ENCODE results near the gene PIM1.

Gene PIM1

GRCh38 chr6:37137201-37138090, 32.5 kb upstream of the PIM1 start:
- DNase-seq (ENCODE audit: low spot score), result peak; percentile 89

DNA sequence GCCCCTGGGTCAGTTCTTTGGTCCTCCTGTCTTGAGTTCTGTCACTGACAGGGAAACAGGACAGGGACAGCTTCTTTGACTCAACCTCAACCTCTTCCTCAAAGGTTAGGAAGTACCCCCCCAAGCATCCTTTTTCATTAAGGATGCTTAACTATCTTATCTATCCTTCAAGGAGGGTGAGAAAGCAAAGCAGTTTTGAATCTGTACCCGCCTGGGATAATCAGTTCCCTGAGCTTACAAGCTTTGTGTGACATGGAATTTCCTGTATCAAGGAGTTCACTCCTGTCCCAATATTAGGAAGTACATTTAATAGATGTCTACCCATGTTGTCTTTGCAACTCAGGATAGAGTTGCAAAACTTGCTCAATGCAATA, 31.1 kb upstream of the PIM1 start:
- DNase-seq (ENCODE audit: low spot score), result no peak

GRCh38 chr6:37139230-37139962, 30.6 kb upstream of the PIM1 start:
- DNase-seq (ENCODE audit: low spot score), result no peak

- no peak for DNase-seq (ENCODE audit: low spot score)
Measured at GRCh38 chr6:37140145-37140544, 29.8 kb upstream of the PIM1 start.

DNA sequence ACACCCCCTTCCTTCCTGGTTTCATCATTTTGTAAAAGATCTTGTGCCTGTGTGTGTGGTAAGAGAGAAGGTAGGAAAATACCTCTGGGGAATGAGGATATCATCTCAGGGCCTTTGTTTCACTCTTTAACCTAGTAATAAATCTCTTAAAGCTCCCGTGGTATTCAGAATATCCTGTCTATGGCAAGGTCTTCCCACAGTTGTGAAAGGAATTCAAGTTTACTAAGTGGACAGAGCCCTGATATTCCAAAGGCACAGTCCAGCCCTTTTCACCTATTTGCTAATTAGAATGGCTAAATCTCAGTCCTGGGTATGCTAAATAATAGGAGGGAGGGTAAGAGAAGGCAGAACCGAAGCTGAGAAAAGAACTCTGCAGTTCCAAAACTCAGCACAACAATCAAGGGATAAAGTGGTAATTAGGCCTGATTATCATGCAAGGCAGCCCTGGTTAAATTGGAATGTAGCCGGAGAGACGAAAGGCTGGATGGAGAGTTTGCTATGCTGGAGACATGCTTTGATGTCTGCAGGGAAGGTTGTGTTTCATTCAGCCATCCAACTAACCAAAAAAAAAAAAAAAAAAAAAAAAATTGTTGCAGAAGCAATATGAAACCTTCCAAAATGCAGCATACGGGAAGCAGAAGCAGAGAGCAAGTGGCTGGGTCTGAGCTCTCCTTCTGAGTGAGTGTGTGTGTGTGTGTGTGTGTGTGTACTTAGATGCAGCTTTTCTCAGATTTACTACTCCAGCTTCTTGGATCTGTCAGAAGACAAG, 28.5 kb upstream of the PIM1 start:
- DNase-seq (ENCODE audit: low spot score), result no peak

GRCh38 chr6:37142050-37142614, 27.8 kb upstream of the PIM1 start:
- no peak for DNase-seq (ENCODE audit: low spot score)

GRCh38 chr6:37143585-37143984, 26.4 kb upstream of the PIM1 start:
- DNase-seq (ENCODE audit: low spot score), result no peak

DNA sequence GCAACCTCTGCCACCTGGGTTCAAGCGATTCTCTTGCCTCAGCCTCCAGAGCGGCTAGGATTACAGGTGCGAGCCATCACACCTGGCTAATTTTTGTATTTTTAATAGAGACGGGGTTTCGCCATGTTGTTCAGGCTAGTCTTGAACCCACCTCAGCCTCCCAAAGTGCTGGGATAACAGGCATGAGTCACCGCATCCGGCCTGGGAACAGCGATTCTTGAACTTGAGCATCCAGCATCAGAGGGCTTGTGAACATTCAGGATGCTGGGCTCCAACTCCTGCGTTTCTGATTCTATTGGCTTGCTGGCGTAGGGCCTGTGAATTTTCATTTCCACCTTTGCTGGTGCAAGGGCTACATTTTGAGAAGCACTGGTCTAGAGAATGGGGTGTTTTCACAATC, 24.5 kb upstream of the PIM1 start:
- DNase-seq (ENCODE audit: low spot score), result no peak

DNA sequence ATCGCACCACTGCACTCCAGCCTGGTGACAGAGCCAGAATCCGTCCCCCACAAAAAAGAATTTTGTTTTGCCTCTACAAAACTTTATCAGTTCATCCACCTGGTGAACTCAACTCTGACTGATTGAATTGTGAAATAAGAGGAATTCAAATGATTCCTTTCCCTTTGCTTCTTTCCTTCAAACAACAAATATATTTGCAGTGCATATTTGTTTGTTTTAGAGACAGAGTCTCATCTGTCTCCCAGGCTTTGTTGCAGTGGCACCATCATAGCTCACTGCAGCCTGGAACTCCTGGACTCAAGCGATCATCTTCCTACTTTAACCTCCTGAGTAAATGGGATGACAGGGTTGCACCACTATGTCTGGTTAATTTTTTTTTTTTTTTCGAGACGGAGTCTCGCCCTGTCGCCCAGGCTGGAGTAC, 23.2 kb upstream of the PIM1 start:
- DNase-seq (ENCODE audit: low spot score), result no peak

DNA sequence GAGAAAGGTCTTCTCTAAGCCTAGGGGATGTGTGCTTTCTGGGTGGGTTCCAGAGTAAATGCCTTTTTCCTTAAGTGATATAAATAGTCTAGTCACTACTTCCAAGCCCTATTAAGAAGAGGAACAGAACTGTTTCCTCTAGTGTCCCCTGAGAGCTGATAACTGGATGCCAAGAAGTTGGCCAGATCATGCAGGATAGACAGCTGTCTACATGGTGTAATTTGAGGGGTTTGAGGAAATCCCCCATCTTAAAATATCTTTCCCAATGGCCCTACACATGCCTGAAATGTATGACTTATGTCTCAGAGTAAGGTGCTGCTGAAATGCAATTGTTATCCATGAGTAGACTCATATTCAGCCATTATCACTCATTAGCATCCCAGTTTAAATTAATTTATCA, 20.2 kb upstream of the PIM1 start:
- no peak for DNase-seq (ENCODE audit: low spot score)

- no peak for DNase-seq (ENCODE audit: low spot score)
Measured at GRCh38 chr6:37150314-37150713, 19.6 kb upstream of the PIM1 start.

- DNase-seq (ENCODE audit: low spot score), result no peak
Measured at GRCh38 chr6:37155394-37156312, 14.3 kb upstream of the PIM1 start.

GRCh38 chr6:37158508-37158907, 11.4 kb upstream of the PIM1 start:
- no peak for DNase-seq (ENCODE audit: low spot score)

DNA sequence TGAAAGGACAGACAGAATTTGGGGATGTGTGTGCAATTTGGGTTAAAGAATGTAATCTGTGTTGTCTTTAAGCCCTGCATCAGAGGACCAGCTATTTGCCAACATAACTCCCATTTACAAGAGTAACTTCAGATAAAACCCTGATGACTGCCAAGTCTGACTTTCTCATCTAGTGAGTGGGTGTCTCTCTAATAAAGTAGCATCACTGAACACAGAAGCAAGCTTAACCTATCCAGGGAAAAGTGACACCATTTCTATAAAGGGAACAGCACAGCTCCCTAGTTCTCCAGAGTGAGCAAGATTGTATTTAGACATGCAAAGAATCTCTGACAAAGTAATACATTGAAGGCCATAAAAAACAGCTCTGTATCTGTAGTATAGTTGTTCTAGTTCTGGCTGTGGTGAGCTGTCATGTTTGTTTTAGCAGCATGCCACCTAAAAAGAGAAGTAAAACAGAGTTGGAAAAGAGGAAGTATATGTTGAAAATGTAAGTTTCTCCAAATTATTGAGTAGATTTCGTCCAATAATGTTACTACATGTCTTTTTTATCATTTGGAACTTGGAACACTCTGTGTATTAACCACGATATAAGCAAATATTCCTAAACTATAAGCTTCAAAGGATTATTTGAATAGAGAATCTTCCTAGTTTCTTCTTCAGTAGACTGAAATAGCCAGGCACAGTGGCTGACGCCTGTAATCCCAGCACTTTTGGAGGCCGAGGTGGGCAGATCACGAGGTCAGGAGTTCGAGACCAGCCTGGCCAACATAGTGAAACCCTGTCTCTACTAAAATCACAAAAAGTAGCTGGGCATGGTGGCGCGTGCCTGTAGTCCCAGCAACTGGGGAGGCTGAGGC, 8.8 kb upstream of the PIM1 start:
- DNase-seq (ENCODE audit: low spot score), result peak; percentile 45

GRCh38 chr6:37162740-37163139, 7.2 kb upstream of the PIM1 start:
- DNase-seq (ENCODE audit: low spot score), result no peak

DNA sequence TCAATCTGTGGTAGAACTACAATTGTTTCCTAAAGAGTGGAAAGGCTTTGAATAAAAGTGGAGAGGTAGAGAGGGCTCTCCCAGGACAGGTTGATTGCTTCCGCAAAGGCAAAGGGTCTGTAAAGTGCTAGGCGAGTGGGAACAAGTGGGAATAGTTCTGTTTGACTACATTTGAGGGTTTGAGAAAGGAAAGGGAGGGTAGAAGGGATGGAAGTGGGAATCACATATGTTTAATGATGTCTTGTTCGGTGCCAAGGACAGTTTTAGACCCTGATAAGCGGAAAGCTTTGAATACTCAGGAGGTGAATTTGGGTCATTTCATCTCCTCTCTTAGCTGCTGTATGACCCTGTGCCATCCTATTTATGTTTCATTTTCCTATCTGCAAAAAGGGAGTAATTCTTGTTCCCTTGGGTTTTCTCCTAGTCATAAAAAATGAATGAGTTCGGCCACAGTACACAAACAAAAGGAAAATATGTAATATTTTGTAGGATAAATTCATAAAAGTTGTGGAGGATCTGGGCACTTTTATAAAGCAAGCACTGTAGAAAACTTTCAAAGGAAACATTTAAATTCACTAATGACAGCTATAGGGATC, 1.7 kb upstream of the PIM1 start:
- DNase-seq (ENCODE audit: low spot score), result no peak

GRCh38 chr6:37168811-37169495, 999 bp upstream of the PIM1 start:
- DNase-seq (ENCODE audit: low spot score), result peak; percentile 84

DNA sequence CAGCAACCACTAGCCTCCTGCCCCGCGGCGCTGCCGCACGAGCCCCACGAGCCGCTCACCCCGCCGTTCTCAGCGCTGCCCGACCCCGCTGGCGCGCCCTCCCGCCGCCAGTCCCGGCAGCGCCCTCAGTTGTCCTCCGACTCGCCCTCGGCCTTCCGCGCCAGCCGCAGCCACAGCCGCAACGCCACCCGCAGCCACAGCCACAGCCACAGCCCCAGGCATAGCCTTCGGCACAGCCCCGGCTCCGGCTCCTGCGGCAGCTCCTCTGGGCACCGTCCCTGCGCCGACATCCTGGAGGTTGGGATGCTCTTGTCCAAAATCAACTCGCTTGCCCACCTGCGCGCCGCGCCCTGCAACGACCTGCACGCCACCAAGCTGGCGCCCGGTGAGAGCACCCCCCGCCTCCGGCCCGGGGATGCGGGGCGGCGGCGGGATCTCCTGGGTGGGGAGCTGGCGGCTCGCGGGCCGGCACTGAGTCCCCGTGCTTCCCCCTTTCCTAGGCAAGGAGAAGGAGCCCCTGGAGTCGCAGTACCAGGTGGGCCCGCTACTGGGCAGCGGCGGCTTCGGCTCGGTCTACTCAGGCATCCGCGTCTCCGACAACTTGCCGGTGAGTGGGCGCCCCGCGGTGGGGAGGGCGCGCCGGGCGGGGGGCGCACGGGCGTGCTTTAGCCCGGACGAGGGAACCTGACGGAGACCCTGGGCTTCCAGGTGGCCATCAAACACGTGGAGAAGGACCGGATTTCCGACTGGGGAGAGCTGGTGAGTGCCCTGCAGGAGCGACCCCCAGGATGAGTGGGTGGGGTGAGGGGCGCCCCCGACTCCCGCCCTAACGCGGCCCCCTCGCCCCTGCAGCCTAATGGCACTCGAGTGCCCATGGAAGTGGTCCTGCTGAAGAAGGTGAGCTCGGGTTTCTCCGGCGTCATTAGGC, 585 bp downstream of the PIM1 start:
- peak; percentile 38 for DNase-seq (ENCODE audit: low spot score)

Measured in AG20443 (cell line).